Thymus (tissue), 14 donors: ENCODE data around the gene CHST5. TPM values are rescaled to one million over a fixed set of nuclear protein-coding genes. Genes with fewer than 3 reads are reported as not detected.

Experiments used
- DNase-seq, 9 donors: peaks; one replicate each; pipeline ENCODE4 v3.0.0-alpha.2; 2013; ENCODE audit warnings: low spot score in 9 of 9, low read depth in 6 of 9, missing footprints in 1 of 9
- H3K27ac ChIP-seq, 2 donors: one replicate each; pipeline ENCODE4 v1.5.1; 2013; ENCODE audit warnings: control low read depth in 1 of 2, low read depth in 1 of 2, low read length in 1 of 2, mild to moderate bottlenecking in 1 of 2, moderate library complexity in 1 of 2
- H3K27me3 ChIP-seq, 2 donors: one replicate each; pipeline ENCODE4 v1.5.1; 2013; ENCODE audit warnings: low read length in 1 of 2; ENCODE audit not compliant: control insufficient read depth in 2 of 2, insufficient read depth in 1 of 2
- H3K36me3 ChIP-seq, 2 donors: one replicate each; pipeline ENCODE4 v1.5.1; 2013; ENCODE audit warnings: low read length in 1 of 2, mild to moderate bottlenecking in 1 of 2, moderate library complexity in 1 of 2; ENCODE audit not compliant: control insufficient read depth in 2 of 2, insufficient read depth in 2 of 2
- H3K4me1 ChIP-seq, 2 donors: one replicate each; pipeline ENCODE4 v1.5.1; 2013; ENCODE audit warnings: low read length in 2 of 2; ENCODE audit not compliant: control insufficient read depth in 2 of 2, insufficient read depth in 2 of 2
- H3K4me3 ChIP-seq, 2 donors: one replicate each; pipeline ENCODE4 v1.5.1; 2013; ENCODE audit warnings: low read length in 2 of 2, control low read depth in 1 of 2, mild to moderate bottlenecking in 1 of 2
- H3K9me3 ChIP-seq, 2 donors: one replicate each; pipeline ENCODE4 v1.5.1; 2013; ENCODE audit warnings: low read length in 1 of 2, mild to moderate bottlenecking in 1 of 2; ENCODE audit not compliant: control insufficient read depth in 2 of 2, insufficient read depth in 1 of 2
- WGBS: extraction: QIAGEN DNeasy Blood & Tissue Kit; methylation state at CpG from one replicate; pipeline ENCODE4 v1.1.7; 2013; 5-methylcytosine and 5-hydroxymethylcytosine counted together
- long read RNA-seq, 10 donors: transcript quantifications; one replicate each; lab custom pipeline, GENCODE V29; 2026
- polyA plus RNA-seq: library from polyadenylated mRNA; stranded (reverse); fragments of 200-250 nt; gene quantifications from one replicate; pipeline ENCODE4 v1.2.3, GENCODE V29; 2013
- total RNA-seq: library from RNA; stranded (reverse); fragments of 120-200 nt; gene quantifications from one replicate; pipeline ENCODE4 v1.2.4, GENCODE V29; 2013
- donor health status: healthy.

The CHST5 gene
- total RNA-seq = not detected
- polyA plus RNA-seq = 0.11 TPM
- long read RNA-seq, donor 1 = 0 reads
- long read RNA-seq, donor 2 = 0 reads
- long read RNA-seq, donor 3 = 0 reads
- long read RNA-seq, donor 4 = 0 reads
- long read RNA-seq, donor 5 = 0 reads
- long read RNA-seq, donor 6 = 0 reads
- long read RNA-seq, donor 7 = 0 reads
- long read RNA-seq, donor 8 = 0 reads
- long read RNA-seq, donor 9 = 0 reads
- long read RNA-seq, donor 10 = 0 reads

DNA sequence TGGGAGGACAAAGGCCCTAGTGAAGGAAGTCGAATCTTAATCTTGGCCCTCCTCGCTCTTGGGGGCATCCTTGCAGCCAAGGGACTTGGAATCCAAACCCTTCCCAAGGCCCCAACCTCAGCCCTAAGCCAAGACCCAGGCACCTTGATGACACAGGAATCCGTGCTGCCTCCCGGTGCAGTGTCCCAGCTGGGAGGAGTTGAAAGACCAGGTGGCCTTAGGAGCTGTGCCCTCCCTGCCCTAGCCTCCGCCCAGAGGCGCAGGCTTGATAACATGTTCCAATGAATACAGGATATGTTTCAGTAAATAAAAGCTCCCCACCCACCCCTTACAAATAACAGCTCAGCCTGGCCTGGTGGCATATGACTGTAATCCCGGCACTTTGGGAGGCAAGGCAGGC is at the start of gene CHST5:
CHST5 (minus strand) TSS at position 208 of the 400 bp plus-strand sequence. CDS start 5,724 bp downstream, outside the sequence.
- DNase-seq = no peak
- no peak within 1 kb of the TSS for H3K4me3 ChIP-seq
- H3K27ac ChIP-seq = no peak within 1 kb of the TSS
- no peaks in the 10 kb centered on the region for H3K4me1 ChIP-seq
- H3K9me3 ChIP-seq = no peaks in the 10 kb centered on the region
- no peaks in the 10 kb centered on the region for H3K27me3 ChIP-seq
- WGBS = 97% methylated on average over 7 of the region's 7 CpGs
- H3K36me3 ChIP-seq = no peaks in the 10 kb centered on the region

DNA sequence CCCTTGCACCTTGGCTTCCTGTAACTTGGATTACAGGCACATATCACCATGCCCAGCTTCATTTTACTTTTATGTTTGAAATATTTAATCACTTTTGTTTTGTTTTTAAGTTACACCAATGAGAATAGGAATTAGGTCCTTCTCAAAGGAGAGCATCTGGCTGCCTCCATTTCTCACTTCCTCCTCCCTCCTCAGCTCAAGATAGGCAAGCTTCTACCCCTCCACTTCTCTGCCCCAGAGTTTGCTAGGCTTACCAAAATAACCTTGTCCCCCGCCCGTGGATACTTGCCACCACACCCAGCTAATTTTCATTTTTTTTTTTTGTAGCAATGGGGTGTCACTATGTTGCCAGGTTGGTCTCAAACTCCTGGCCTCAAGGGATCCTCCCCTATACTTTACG is 48.2 kb upstream of the CHST5 start:
- Histone ChIP-seq H3K36me3 (peaks cover 4 to 11% of the 10 kb centered on the region in 2 donors), H3K4me1 (no peaks in the 10 kb centered on the region), H3K27me3 (no peaks in the 10 kb centered on the region), H3K27ac (no peak overlapping the region), H3K9me3 (no peaks in the 10 kb centered on the region), H3K4me3 (no peak overlapping the region)
- WGBS = 93% methylated on average over 3 of the region's 3 CpGs
- DNase-seq = no peak

GRCh38 chr16:75579281-75579834 is 43.5 kb upstream of the CHST5 start:
- no peaks in the 10 kb centered on the region for H3K27me3 ChIP-seq
- 64% methylated on average over 7 of the region's 7 CpGs for WGBS
- no peak overlapping the region for H3K4me3 ChIP-seq
- no peak for DNase-seq
- H3K27ac ChIP-seq = no peak overlapping the region
- peaks cover 31 to 50% of the 10 kb centered on the region in 2 donors for H3K36me3 ChIP-seq
- no peaks in the 10 kb centered on the region for H3K9me3 ChIP-seq
- no peaks in the 10 kb centered on the region for H3K4me1 ChIP-seq

GRCh38 chr16:75578725-75579124 is 42.8 kb upstream of the CHST5 start:
- Histone ChIP-seq H3K36me3 (peaks cover 38 to 56% of the 10 kb centered on the region in 2 donors), H3K4me3 (no peak overlapping the region), H3K9me3 (no peaks in the 10 kb centered on the region), H3K4me1 (no peaks in the 10 kb centered on the region), H3K27me3 (no peaks in the 10 kb centered on the region), H3K27ac (no peak overlapping the region)
- 97% methylated on average over 2 of the region's 2 CpGs for WGBS
- no peak for DNase-seq

DNA sequence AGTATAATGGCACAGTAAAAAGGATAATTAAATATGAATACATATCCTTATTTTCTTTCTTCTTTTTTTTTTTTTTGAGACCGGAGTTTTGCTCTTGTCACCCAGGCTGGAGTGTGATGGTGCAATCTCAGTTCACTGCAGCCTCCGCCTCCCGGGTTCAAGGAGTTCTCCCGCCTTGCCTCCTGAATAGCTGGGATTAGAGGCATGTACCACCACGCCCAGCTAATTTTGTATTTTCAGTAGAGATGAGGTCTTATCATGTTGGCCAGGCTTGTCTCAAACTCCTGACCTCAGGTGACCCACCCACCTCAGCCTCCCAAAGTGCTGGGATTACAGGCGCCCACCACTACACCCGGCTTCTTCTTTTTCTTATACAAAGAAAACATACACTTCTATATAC is 42.3 kb upstream of the CHST5 start:
- WGBS = 99% methylated on average over 7 of the region's 7 CpGs
- H3K4me1 ChIP-seq = no peaks in the 10 kb centered on the region
- H3K27ac ChIP-seq = no peak overlapping the region
- H3K36me3 ChIP-seq = peaks cover 43 to 61% of the 10 kb centered on the region in 2 donors
- no peak for DNase-seq
- no peaks in the 10 kb centered on the region for H3K9me3 ChIP-seq
- no peak overlapping the region for H3K4me3 ChIP-seq
- H3K27me3 ChIP-seq = no peaks in the 10 kb centered on the region

DNA sequence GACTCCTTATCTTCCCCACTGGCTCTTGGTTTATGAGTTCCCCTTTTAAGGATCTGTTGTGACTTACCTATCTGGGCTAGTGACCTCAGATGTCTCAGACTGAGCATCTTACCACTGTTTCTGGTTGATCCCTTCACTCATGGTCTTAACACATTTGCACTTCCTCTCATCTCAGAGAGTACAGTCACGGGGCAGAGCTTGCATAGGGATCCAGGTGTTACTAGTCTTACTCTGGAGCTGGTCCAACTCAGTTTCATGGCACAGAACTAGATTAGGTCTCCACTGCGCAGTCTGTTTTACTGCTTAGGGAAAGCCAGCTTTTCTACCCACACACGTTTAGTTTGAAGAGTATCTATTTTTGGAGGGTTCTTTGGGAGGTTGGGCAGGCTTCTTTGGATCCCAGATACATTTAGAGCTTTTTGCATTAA is 40.5 kb upstream of the CHST5 start:
- H3K36me3 ChIP-seq = peaks cover 56 to 77% of the 10 kb centered on the region in 2 donors
- H3K9me3 ChIP-seq = no peaks in the 10 kb centered on the region
- no peaks in the 10 kb centered on the region for H3K27me3 ChIP-seq
- no peak overlapping the region for H3K27ac ChIP-seq
- 90% methylated on average over 3 of the region's 3 CpGs for WGBS
- H3K4me1 ChIP-seq = no peaks in the 10 kb centered on the region
- no peak overlapping the region for H3K4me3 ChIP-seq
- no peak for DNase-seq

GRCh38 chr16:75575958-75576357 is 40.0 kb upstream of the CHST5 start:
- H3K4me3 ChIP-seq = no peak overlapping the region

DNA sequence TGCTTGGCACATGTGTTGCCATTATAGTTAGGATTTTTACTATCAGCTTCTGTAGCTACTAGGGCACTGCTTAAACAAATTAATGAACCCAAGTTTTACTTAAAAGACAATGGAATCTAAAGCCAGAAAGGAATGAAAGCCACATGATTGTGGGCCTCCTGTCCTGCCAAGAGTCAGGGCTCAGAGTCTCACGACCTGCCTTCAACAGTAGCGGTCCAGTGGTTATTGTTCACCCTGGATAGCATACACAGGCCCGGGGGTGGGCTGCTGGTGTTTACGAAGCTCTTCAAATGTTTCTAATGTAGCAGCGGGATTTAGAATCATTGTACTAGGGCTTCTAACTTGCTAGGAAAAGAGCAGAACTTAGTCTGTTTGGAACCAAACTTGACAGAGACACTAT is 38.0 kb upstream of the CHST5 start:
- Histone ChIP-seq H3K4me1 (no peaks in the 10 kb centered on the region), H3K27ac (no peak overlapping the region), H3K9me3 (no peaks in the 10 kb centered on the region), H3K4me3 (no peak overlapping the region), H3K36me3 (peaks cover 73 to 89% of the 10 kb centered on the region in 2 donors), H3K27me3 (no peaks in the 10 kb centered on the region)
- 97% methylated on average over 5 of the region's 5 CpGs for WGBS
- no peak for DNase-seq

More at GRCh38 chr16:75575958-75576357, 40.0 kb upstream of the CHST5 start:
- WGBS = 92% methylated on average over 3 of the region's 3 CpGs
- Histone ChIP-seq H3K4me1 (no peaks in the 10 kb centered on the region), H3K27me3 (no peaks in the 10 kb centered on the region), H3K9me3 (no peaks in the 10 kb centered on the region), H3K27ac (no peak overlapping the region), H3K36me3 (peaks cover 58 to 82% of the 10 kb centered on the region in 2 donors)
- no peak for DNase-seq

DNA sequence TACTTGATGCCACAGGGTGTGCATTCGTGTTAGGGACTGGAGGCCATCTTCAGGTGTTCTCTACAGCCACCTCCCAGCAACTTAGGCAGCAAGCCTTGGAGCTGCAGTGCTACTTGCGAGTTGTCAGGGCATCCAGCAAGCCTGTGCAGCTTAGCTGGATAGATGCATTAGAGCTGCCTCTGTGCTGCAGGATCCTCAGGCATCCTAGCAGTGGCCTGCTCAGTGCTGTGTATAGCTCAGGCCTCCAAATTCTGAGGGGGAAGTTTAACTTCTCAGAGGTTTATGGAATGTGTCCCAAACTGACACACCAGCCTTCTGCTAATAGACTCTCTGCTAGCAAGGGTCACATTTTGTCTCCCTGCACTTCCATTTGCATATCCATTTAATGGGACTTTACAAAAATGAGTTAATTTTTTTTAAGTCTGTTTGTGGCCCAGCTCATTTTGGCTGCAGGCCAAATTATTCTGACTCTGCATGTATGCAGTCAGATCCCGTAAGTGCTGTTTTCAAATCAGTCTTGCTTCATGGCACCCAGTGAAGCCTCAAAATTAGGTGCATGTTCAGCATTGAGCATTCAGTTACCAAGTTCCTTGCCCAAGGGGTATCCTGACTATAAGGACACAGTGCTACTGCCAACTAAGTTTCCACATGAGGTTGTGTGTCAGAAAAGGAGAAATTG is 37.1 kb upstream of the CHST5 start:
- Histone ChIP-seq H3K36me3 (peaks cover 76 to 91% of the 10 kb centered on the region in 2 donors), H3K27ac (no peak overlapping the region), H3K4me1 (no peaks in the 10 kb centered on the region), H3K4me3 (no peak overlapping the region), H3K9me3 (no peaks in the 10 kb centered on the region), H3K27me3 (no peaks in the 10 kb centered on the region)
- no peak for DNase-seq
- 93% methylated on average over 3 of the region's 3 CpGs for WGBS
